GM12864 (cell line): ENCODE data around the gene OR56A3.
"Not testable (repeated sequence)": the region's sequence is repeated elsewhere in the genome, so short reads cannot be mapped to it uniquely, and the experiment has no call there.

Experiments
- DNase-seq: peaks from one replicate; pipeline ENCODE4 v3.0.0-alpha.2; 2011; ENCODE audit warnings: low read depth
- H3K4me3 ChIP-seq: 2 replicates; pipeline ENCODE4 v1.5.1; 2011; ENCODE audit warnings: mild to moderate bottlenecking, low read depth, low read length, control low read depth
- TF ChIP-seq, protein P1 (sequence below): IDR thresholded peaks from 2 replicates; pipeline ENCODE4 v1.5.1; 2011; ENCODE audit warnings: low read depth, mild to moderate bottlenecking, moderate library complexity, low read length, control low read depth, inconsistent platforms; ENCODE audit errors: missing control alignments

OR56A3 gene

DNA sequence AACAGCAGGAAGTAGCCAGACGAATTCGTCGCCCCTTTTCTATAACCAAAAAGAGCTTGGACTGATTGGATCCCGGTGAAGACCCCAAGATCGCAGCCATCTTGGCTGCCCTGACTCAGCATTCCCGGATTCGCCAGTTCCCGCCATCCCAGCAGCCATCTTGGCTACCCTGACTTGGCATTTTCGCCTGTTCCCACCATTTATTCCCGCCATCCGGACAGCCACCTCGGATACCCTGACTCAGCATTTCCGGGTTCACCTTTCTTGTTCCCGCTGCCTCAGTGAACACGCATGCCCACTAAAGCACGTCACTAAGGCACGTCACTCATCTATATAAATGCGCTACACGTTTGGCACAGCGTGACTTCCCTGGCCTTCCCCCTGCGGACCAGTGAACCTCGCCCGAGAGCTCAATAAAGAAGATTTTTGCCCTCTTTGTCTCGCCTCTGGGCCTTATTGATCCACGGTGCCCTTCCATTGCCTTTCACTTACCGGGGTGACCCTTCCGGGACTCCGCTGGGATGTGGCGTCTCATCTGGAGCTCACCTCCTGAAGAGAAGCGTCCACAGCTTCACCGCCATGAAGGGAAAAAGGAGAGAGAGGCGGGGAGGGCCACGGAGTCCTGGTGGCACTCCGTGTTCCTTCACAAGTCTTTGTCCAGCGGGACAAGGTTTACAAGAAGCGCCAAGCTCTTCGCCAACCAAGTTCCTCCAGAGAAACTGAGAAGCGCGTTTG, 4.0 kb upstream of the OR56A3 start:
- TF ChIP-seq, protein P1, sequence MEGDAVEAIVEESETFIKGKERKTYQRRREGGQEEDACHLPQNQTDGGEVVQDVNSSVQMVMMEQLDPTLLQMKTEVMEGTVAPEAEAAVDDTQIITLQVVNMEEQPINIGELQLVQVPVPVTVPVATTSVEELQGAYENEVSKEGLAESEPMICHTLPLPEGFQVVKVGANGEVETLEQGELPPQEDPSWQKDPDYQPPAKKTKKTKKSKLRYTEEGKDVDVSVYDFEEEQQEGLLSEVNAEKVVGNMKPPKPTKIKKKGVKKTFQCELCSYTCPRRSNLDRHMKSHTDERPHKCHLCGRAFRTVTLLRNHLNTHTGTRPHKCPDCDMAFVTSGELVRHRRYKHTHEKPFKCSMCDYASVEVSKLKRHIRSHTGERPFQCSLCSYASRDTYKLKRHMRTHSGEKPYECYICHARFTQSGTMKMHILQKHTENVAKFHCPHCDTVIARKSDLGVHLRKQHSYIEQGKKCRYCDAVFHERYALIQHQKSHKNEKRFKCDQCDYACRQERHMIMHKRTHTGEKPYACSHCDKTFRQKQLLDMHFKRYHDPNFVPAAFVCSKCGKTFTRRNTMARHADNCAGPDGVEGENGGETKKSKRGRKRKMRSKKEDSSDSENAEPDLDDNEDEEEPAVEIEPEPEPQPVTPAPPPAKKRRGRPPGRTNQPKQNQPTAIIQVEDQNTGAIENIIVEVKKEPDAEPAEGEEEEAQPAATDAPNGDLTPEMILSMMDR: no peak
- no peak overlapping the region for H3K4me3 ChIP-seq
- DNase-seq: no peak

GRCh38 chr11:5938603-5938965, 3.5 kb upstream of the OR56A3 start:
- no peak overlapping the region for H3K4me3 ChIP-seq
- TF ChIP-seq, protein P1: no peak
- DNase-seq: no peak

DNA sequence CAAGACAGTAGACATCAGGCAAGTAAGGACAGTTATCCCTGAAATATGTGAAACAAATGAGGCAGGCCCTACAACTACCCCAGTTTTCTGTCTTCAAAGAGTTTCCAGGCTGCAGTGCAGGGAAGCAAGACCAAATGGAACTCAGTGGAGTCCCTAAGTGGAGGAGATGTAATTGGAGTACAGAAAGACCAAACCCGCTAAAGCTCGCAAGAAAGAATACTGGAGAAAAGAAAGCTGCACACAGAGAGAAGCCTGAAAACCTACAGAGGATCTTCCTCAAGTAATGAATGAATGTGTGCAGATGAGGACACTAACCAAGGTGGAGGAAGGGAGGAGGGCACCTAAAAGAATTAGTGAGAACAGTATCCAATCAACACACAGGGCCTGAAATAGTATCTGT, 1.3 kb upstream of the OR56A3 start:
- TF ChIP-seq, protein P1: no peak
- no peak overlapping the region for H3K4me3 ChIP-seq
- DNase-seq: no peak

GRCh38 chr11:5955586-5955985, 13.5 kb downstream of the OR56A3 start:
- DNase-seq: no peak
- no peak overlapping the region for H3K4me3 ChIP-seq
- TF ChIP-seq, protein P1: no peak

DNA sequence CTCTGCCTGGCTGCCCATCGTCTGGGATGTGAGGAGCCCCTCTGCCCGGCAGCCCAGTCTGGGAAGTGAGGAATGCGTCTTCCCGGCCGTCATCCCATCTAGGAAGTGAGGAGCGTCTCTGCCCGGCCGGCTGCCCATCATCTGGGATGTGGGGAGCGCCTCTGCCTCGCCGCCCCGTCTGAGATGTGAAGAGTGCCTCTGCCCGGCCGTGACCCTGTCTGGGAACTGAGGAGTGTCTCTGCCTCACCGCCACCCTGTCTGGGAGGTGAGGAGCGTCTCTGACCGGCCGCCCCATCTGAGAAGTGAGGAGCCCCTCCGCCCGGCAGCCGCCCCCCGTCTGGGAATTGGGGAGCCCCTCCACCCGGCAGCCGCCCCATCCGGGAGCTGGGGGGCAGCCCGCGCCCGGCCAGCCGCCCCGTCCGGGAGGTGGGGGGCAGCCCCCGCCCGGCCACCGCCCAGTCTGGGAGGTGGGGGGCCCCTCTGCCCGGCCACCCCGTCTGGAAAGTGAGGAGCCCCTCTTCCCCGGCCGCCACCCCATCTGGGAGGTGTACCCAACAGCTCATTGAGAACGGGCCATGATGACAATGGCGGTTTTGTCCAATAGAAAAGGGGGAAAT, 18.8 kb downstream of the OR56A3 start:
- H3K4me3 ChIP-seq, DNase-seq: not testable (repeated sequence)

GRCh38 chr11:5966958-5967357, 24.9 kb downstream of the OR56A3 start:
- TF ChIP-seq, protein P1: no peak
- no peak for DNase-seq
- H3K4me3 ChIP-seq: no peak overlapping the region

DNA sequence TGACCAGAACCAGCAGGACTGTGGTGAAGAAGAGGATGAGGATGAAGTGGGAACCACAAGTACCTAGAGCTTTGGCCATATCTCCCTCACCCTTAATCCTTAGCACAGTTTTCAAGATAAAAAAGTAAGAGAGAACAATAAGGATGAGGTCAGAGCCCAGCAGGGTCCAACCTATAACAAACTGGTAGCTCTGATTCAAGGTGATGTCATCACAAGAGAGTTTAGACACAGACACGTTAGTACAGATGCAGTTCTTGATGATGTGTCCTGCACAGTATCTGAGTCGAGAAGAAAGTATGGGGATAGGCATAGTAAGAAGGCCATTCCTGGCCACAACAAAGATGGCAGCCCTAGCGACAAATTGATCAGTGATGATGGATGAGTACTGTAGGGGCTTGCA, 25.7 kb downstream of the OR56A3 start:
- H3K4me3 ChIP-seq: no peak overlapping the region
- DNase-seq: no peak
- TF ChIP-seq, protein P1: no peak
